NCI-H1105 (cell line): ENCODE results near the gene HID1.
"Not testable (repeated sequence)": the region's sequence is repeated elsewhere in the genome, so short reads cannot be mapped to it uniquely, and the experiment has no call there.

Experiments
- DNase-seq: peaks from one replicate; lab custom pipeline; 2025; lab: John Stamatoyannopoulos, UW

The HID1 gene

GRCh38 chr17:74998783-74999182 lies 26.2 kb upstream of the HID1 start:
- no peak for DNase-seq

- no peak for DNase-seq
These were observed 23.3 kb upstream of the HID1 start for GRCh38 chr17:74995847-74996246.

- DNase-seq, result no peak
These were observed 21.9 kb upstream of the HID1 start for GRCh38 chr17:74994440-74994839.

- no peak for DNase-seq
These were observed 19.7 kb upstream of the HID1 start for GRCh38 chr17:74992223-74992622.

- no peak for DNase-seq
These were observed 18.1 kb upstream of the HID1 start for GRCh38 chr17:74990581-74991105.

- peak; percentile 3 for DNase-seq
These were observed 15.6 kb upstream of the HID1 start for GRCh38 chr17:74987909-74988711.

- peak; percentile 76 for DNase-seq
These were observed 14.9 kb upstream of the HID1 start, which contains the start of gene CDR2L for GRCh38 chr17:74987418-74987908. Gene CDR2L, plus strand, starts transcription at chr17:74987632. Its CDS starts 412 bp downstream, at chr17:74988044.

GRCh38 chr17:74986206-74986576 lies 13.6 kb upstream of the HID1 start:
- no peak for DNase-seq

- peak; percentile 23 for DNase-seq
These were observed 10.2 kb upstream of the HID1 start for GRCh38 chr17:74982663-74983313.

- peak; percentile 73 for DNase-seq
These were observed 9.6 kb upstream of the HID1 start for GRCh38 chr17:74981979-74982662.

- no peak for DNase-seq
These were observed 8.9 kb upstream of the HID1 start for GRCh38 chr17:74981318-74981978.

GRCh38 chr17:74979408-74980146 lies 7.0 kb upstream of the HID1 start:
- DNase-seq, result no peak

- DNase-seq, result no peak
These were observed 5.7 kb upstream of the HID1 start for GRCh38 chr17:74978240-74978639.

GRCh38 chr17:74977802-74978201 lies 5.2 kb upstream of the HID1 start:
- DNase-seq, result no peak

GRCh38 chr17:74975943-74976342 lies 3.4 kb upstream of the HID1 start:
- no peak for DNase-seq

GRCh38 chr17:74972973-74973328 lies 392 bp upstream of the HID1 start:
- no peak for DNase-seq

GRCh38 chr17:74971842-74972106 lies 785 bp downstream of the HID1 start:
- no peak for DNase-seq

- DNase-seq, result no peak
These were observed 1.3 kb downstream of the HID1 start for GRCh38 chr17:74971069-74971841.

GRCh38 chr17:74970395-74970794 lies 2.2 kb downstream of the HID1 start:
- no peak for DNase-seq

- not testable (repeated sequence) for DNase-seq
These were observed 3.1 kb downstream of the HID1 start for GRCh38 chr17:74969501-74969900.

GRCh38 chr17:74968361-74968780 lies 4.2 kb downstream of the HID1 start:
- DNase-seq, result no peak
